OCI-LY7 (cell line): ENCODE data around the gene NELL1.

ENCODE experiments used
- EZH2phosphoT487 ChIP-seq: fragments of 200-600 bp; sonication (generic); IDR thresholded peaks from 2 replicates; pipeline ENCODE4 v1.6.1; 2018; ENCODE audit warnings: low read depth, borderline replicate concordance, mild to moderate bottlenecking, mixed run types, antibody characterized with exemption, low read length, moderate library complexity, mixed read lengths
- TF ChIP-seq, protein P1 (sequence below): fragments of 200-600 bp; sonication (generic); conservative IDR thresholded peaks from 2 replicates; pipeline ENCODE4 v1.5.1; 2014; ENCODE audit warnings: mild to moderate bottlenecking, antibody characterized with exemption, low read length, moderate library complexity, mixed read lengths

DNA sequence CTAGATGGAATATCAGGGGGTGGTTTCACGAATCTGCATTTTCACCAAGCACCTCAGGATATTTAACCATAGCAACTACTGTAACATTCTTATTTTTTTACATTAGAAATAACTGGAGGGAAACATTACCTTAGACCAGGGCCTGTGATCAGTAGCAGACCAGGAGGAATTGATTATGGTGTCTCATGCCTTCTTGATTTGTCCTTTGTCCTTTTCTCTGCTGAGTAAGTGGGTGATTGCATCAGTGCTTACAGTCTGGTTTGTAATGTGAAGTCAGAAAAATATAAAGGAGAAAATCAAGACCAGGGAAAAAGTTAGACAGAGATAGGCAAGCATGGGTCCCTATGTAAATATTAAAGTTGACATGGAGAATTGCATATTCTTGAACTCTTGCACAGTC is 703.3 kb downstream of the NELL1 start:
- TF ChIP-seq, protein P1, sequence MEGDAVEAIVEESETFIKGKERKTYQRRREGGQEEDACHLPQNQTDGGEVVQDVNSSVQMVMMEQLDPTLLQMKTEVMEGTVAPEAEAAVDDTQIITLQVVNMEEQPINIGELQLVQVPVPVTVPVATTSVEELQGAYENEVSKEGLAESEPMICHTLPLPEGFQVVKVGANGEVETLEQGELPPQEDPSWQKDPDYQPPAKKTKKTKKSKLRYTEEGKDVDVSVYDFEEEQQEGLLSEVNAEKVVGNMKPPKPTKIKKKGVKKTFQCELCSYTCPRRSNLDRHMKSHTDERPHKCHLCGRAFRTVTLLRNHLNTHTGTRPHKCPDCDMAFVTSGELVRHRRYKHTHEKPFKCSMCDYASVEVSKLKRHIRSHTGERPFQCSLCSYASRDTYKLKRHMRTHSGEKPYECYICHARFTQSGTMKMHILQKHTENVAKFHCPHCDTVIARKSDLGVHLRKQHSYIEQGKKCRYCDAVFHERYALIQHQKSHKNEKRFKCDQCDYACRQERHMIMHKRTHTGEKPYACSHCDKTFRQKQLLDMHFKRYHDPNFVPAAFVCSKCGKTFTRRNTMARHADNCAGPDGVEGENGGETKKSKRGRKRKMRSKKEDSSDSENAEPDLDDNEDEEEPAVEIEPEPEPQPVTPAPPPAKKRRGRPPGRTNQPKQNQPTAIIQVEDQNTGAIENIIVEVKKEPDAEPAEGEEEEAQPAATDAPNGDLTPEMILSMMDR: no peak
- TF ChIP-seq EZH2phosphoT487: no peak
